ENCODE data around the gene BMPR1A. TPM values are rescaled to one million over a fixed set of nuclear protein-coding genes. Genes with fewer than 3 reads are reported as not detected.

Gene BMPR1A
- total and polyA plus RNA-seq, 2 of the 13 experiments (the other 11 are each of a cell fraction or from before 2014, with no cell fraction given): 17.8 to 44.2 TPM

- no peak overlapping the region for H3K27ac ChIP-seq (ENCODE audit: extremely low read length, insufficient read depth, low read length)
- BruUV-seq (replicated peaks): no TSS peak
Measured at GRCh38 chr10:86728056-86728455, 28.4 kb upstream of the BMPR1A start.

More at GRCh38 chr10:86728056-86728455, 28.4 kb upstream of the BMPR1A start:
- 6% methylated on average over 3 of the region's 3 CpGs for WGBS (ENCODE audit: low lambda C conversion rate)
- Histone ChIP-seq H3K4me2 (ENCODE audit: low read depth, low read length) (peak overlapping the region; percentile 70), H3K4me1 (ENCODE audit: insufficient read depth, low read length) (peaks cover 40% of the 10 kb centered on the region), H3K4me3 (replicated peaks in 1 of 3; ENCODE audit: insufficient read depth in 1 of 3, low read depth in 2 of 3, low read length in 3 of 3) (peak overlapping the region in 1 of 3 experiments; percentile 40; a peak in 1 of 6 replicates), H2AFZ (ENCODE audit: low read length) (peak overlapping the region; percentile 72), H3K9ac (ENCODE audit: insufficient read depth, low read depth, low read length) (no peak overlapping the region), H3K79me2 (ENCODE audit: insufficient read depth, low read length) (no peaks in the 10 kb centered on the region), H4K20me1 (ENCODE audit: insufficient read depth, low read length) (no peaks in the 10 kb centered on the region), H3K9me3 (ENCODE audit: low read length) (no peaks in the 10 kb centered on the region), H3K36me3 (replicated peaks in 1 of 2; ENCODE audit: control insufficient read depth in 1 of 2, insufficient read depth in 2 of 2, low read length in 2 of 2) (no peaks in the 10 kb centered on the region), H3K27me3 (ENCODE audit: control insufficient read depth in 1 of 2, insufficient read depth in 2 of 2, low read length in 2 of 2) (peaks cover 2 to 8% of the 10 kb centered on the region in 2 experiments; a peak in 2 of 5 replicates)
- intact Hi-C loops (cut with micrococcal nuclease; ENCODE audit: unreplicated experiment) (no loop called here), in situ Hi-C loops (cut with HindIII; ENCODE audit: extremely low pct_ligation_motif_present, low pct_unique_long_range_greater_than_20kb) (no loop called here)
- DNase-seq (ENCODE audit: low spot score): peak; percentile 38
- FAIRE-seq: peak; percentile 23
- peak; percentile 14 for ATAC-seq
- POLR2A ChIA-PET: interaction anchor here (1.5 kb wide), 1 partner anchor 28 kb away, joined by 5 read pairs; the partner anchor contains the start of gene BMPR1A
- no peak for TF ChIP-seq HDAC6 (IDR thresholded peaks at IDR 0.05; ENCODE audit: low read depth, low read length)
- TF ChIP-seq SALL1 (CRISPR knock-in tag; IDR thresholded peaks at IDR 0.05): peak; percentile 37
- TF ChIP-seq RXRB (CRISPR knock-in tag; IDR thresholded peaks at IDR 0.05; ENCODE audit: borderline replicate concordance): peak; percentile 44; the same call in 1 of the 2 replicates
- 0 out of 2 replicates have a peak, but pooled peaks have one; percentile 50 for TF ChIP-seq PPARG (CRISPR knock-in tag; conservative IDR thresholded peaks at IDR 0.05)
- TF ChIP-seq SPEN (CRISPR knock-in tag; IDR thresholded peaks at IDR 0.05; ENCODE audit: low read depth): peak; percentile 25; the same call in 1 of the 2 replicates
- peak; percentile 18 to 35; a peak in 1 of 4 replicates for TF ChIP-seq MAFK (conservative IDR thresholded peaks at IDR 0.05 in 1 of 2, IDR thresholded peaks at IDR 0.05 in 1 of 2; ENCODE audit: low read length in 2 of 2)
- TF ChIP-seq IKZF1 (IDR thresholded peaks at IDR 0.05): no peak
- TF ChIP-seq NFE2L2 (IDR thresholded peaks at IDR 0.05; ENCODE audit: low read length): peak; percentile 62; the same call in 1 of the 2 replicates
- peak; percentile 30; the same call in 1 of the 2 replicates for TF ChIP-seq MAFF (IDR thresholded peaks at IDR 0.05; ENCODE audit: low read depth, low read length)
- TF ChIP-seq FOXJ3 (CRISPR knock-in tag; IDR thresholded peaks at IDR 0.05; ENCODE audit: borderline replicate concordance): no peak
- no peak for TF ChIP-seq ZNF609 (CRISPR knock-in tag; IDR thresholded peaks at IDR 0.05; ENCODE audit: borderline replicate concordance)
- 0 out of 2 replicates have a peak, but pooled peaks have one; percentile 23 for TF ChIP-seq PAXIP1 (CRISPR knock-in tag; conservative IDR thresholded peaks at IDR 0.05)
- CTCF ChIA-PET (ENCODE audit: low intra/inter-chr PET ratio, low total read pairs): no interaction called here

Measured in HepG2 (cell line).